Keratinocyte (primary cell): ENCODE measurements around the gene C1RL. TPM values are rescaled to one million over a fixed set of nuclear protein-coding genes. Genes with fewer than 3 reads are reported as not detected.

Source experiments
- DNase-seq: peaks from one replicate; pipeline ENCODE4 v3.0.0-alpha.2; 2011; ENCODE audit warnings: low read depth, missing footprints, low spot score
- FAIRE-seq: peaks from 2 replicates; lab custom pipeline; 2011; peaks lifted over from hg19 to GRCh38; lab: Jason Lieb, UNC
- H2AFZ ChIP-seq: 2 replicates; pipeline ENCODE4 v1.6.0; 2012; ENCODE audit warnings: low read length, control low read depth, inconsistent platforms; ENCODE audit not compliant: control insufficient read depth
- H3K27ac ChIP-seq: 2 replicates; pipeline ENCODE4 v1.5.1; 2011; ENCODE audit warnings: low read length; ENCODE audit not compliant: control insufficient read depth, insufficient read depth
- H3K27me3 ChIP-seq: 3 replicates; pipeline ENCODE4 v1.6.0; 2011; ENCODE audit warnings: low read length; ENCODE audit not compliant: control insufficient read depth, insufficient read depth; ENCODE audit errors: extremely low read depth
- H3K36me3 ChIP-seq, 2 experiments: 2 replicates in 1 of 2; 3 replicates in 1 of 2; pipeline ENCODE4 v1.5.1; 2011; ENCODE audit warnings: low read length in 2 of 2, mild to moderate bottlenecking in 1 of 2; ENCODE audit not compliant: control insufficient read depth in 2 of 2, insufficient read depth in 2 of 2; ENCODE audit errors: extremely low read depth in 1 of 2
- H3K4me1 ChIP-seq: 3 replicates; pipeline ENCODE4 v1.5.1; 2011; ENCODE audit warnings: low read length; ENCODE audit not compliant: control insufficient read depth, insufficient read depth; ENCODE audit errors: extremely low read depth
- H3K4me2 ChIP-seq: 3 replicates; pipeline ENCODE4 v1.6.0; 2011; ENCODE audit warnings: low read depth, low read length; ENCODE audit not compliant: control insufficient read depth, insufficient read depth; ENCODE audit errors: extremely low read depth
- H3K4me3 ChIP-seq, 3 experiments: fragments of 200-600 bp in 1 of 3; sonication (generic) in 1 of 3; 2 replicates in 2 of 3; 3 replicates in 1 of 3; pipeline ENCODE4 v1.5.1; 2011 to 2016; ENCODE audit warnings: low read length in 3 of 3, mild to moderate bottlenecking in 3 of 3, control low read depth in 2 of 3, inconsistent platforms in 1 of 3, low read depth in 1 of 3, mixed read lengths in 1 of 3, mixed run types in 1 of 3, moderate library complexity in 1 of 3; ENCODE audit not compliant: control insufficient read depth in 2 of 3, insufficient read depth in 2 of 3; ENCODE audit errors: extremely low read depth in 1 of 3
- H3K79me2 ChIP-seq: 2 replicates; pipeline ENCODE4 v1.6.0; 2012; ENCODE audit warnings: low read length; ENCODE audit not compliant: control insufficient read depth, insufficient read depth
- H3K9ac ChIP-seq: 3 replicates; pipeline ENCODE4 v1.6.0; 2011; ENCODE audit warnings: low read length; ENCODE audit not compliant: control insufficient read depth, insufficient read depth; ENCODE audit errors: extremely low read depth
- H3K9me1 ChIP-seq: 3 replicates; pipeline ENCODE4 v1.6.0; 2011; ENCODE audit warnings: low read length; ENCODE audit not compliant: control insufficient read depth, insufficient read depth; ENCODE audit errors: extremely low read depth
- H3K9me3 ChIP-seq: 2 replicates; pipeline ENCODE4 v1.5.1; 2012; ENCODE audit warnings: low read depth, low read length; ENCODE audit not compliant: control insufficient read depth
- H4K20me1 ChIP-seq: 3 replicates; pipeline ENCODE4 v1.6.0; 2011; ENCODE audit warnings: low read length; ENCODE audit not compliant: control insufficient read depth, insufficient read depth; ENCODE audit errors: extremely low read depth
- CTCF ChIP-seq, 3 experiments: IDR thresholded peaks in 1 of 3; conservative IDR thresholded peaks in 1 of 3; optimal IDR thresholded peaks in 1 of 3; 2 replicates in 2 of 3; 3 replicates in 1 of 3; pipeline versions ENCODE3 to v1.5.1; 2011; ENCODE audit warnings: low read length in 3 of 3, mild to moderate bottlenecking in 3 of 3, moderate library complexity in 2 of 3, control low read depth in 1 of 3, inconsistent platforms in 1 of 3; ENCODE audit not compliant: insufficient read depth in 2 of 3; ENCODE audit errors: extremely low read depth in 1 of 3
- EZH2 ChIP-seq: IDR thresholded peaks from one replicate; pipeline ENCODE4 v1.6.1; 2012; ENCODE audit warnings: inconsistent platforms, mild to moderate bottlenecking, low read length, moderate library complexity
- dilution Hi-C: fragments of 300-500 bp; cut with MboI; formaldehyde crosslinking; loops from one replicate; pipeline ENCODE4 v1.7.0; 2020; ENCODE audit warnings: low sequenced_read_pairs; ENCODE audit not compliant: extremely low pct_ligation_motif_present
- polyA plus RNA-seq, 5 experiments: library from polyadenylated mRNA; depleted of rRNA in 3 of 5; stranded (reverse) in 3 of 5; stranded (forward) in 1 of 5; unstranded in 1 of 5; fragments of >200 nt; gene quantifications; 1 replicate in 1 of 5; 2 replicates in 3 of 5; 3 replicates in 1 of 5; pipeline versions ENCODE4 v1.2.1 to v1.2.3, GENCODE V29; 2011 to 2012; ENCODE audit warnings: missing spikeins in 2 of 5, low read depth in 1 of 5, low replicate concordance in 1 of 5

Gene C1RL
- polyA plus RNA-seq, 1 donor (not counting 4 experiments of a cell fraction or from before 2014, with no cell fraction given) = 9.3 TPM

- no peak for FAIRE-seq
- no peak overlapping the region for H3K4me3 ChIP-seq
- no peaks in the 10 kb centered on the region for H3K36me3 ChIP-seq
- H3K4me2 ChIP-seq = no peak overlapping the region
- no peaks in the 10 kb centered on the region for H4K20me1 ChIP-seq
- no peak overlapping the region for H3K27ac ChIP-seq
- H3K9me3 ChIP-seq = no peaks in the 10 kb centered on the region
- H3K9ac ChIP-seq = no peak overlapping the region
- dilution Hi-C loops = no loop called here
- H3K79me2 ChIP-seq = no peaks in the 10 kb centered on the region
- DNase-seq = no peak
- no peaks in the 10 kb centered on the region for H3K9me1 ChIP-seq
- peaks cover 19% of the 10 kb centered on the region for H3K4me1 ChIP-seq
- H2AFZ ChIP-seq = no peak overlapping the region
- no peak for TF ChIP-seq EZH2
- no peak for TF ChIP-seq CTCF (optimal IDR thresholded peaks at IDR 0.05 in 1 of 3, IDR thresholded peaks at IDR 0.05 in 1 of 3, conservative IDR thresholded peaks at IDR 0.05 in 1 of 3; ENCODE audit: extremely low read depth in 1 of 3, insufficient read depth in 2 of 3, low read length in 3 of 3)
- H3K27me3 ChIP-seq = no peaks in the 10 kb centered on the region
Measured at GRCh38 chr12:7075939-7076338, 33.1 kb downstream of the C1RL start.

GRCh38 chr12:7075518-7075917 is 33.5 kb downstream of the C1RL start:
- no peak for FAIRE-seq
- no peak for TF ChIP-seq EZH2
- no peak for TF ChIP-seq CTCF (optimal IDR thresholded peaks at IDR 0.05 in 1 of 3, IDR thresholded peaks at IDR 0.05 in 1 of 3, conservative IDR thresholded peaks at IDR 0.05 in 1 of 3; ENCODE audit: extremely low read depth in 1 of 3, insufficient read depth in 2 of 3, low read length in 3 of 3)
- Histone ChIP-seq H3K79me2 (no peaks in the 10 kb centered on the region), H3K4me2 (no peak overlapping the region), H3K9me1 (no peaks in the 10 kb centered on the region), H3K9ac (no peak overlapping the region), H3K9me3 (no peaks in the 10 kb centered on the region), H3K4me3 (no peak overlapping the region), H4K20me1 (no peaks in the 10 kb centered on the region), H3K27ac (no peak overlapping the region), H3K4me1 (peaks cover 18% of the 10 kb centered on the region), H2AFZ (no peak overlapping the region), H3K36me3 (no peaks in the 10 kb centered on the region), H3K27me3 (no peaks in the 10 kb centered on the region)
- dilution Hi-C loops = no loop called here
- DNase-seq = no peak
